K562 (cell line): Measurements from ENCODE around the gene LMCD1.

Source experiments
- CBX5 ChIP-seq: IDR thresholded peaks from 2 replicates; pipeline ENCODE4 v1.6.1; 2014; ENCODE audit warnings: low read depth, borderline replicate concordance
- CTCF ChIP-seq, 3 experiments: IDR thresholded peaks in 2 of 3; conservative IDR thresholded peaks in 1 of 3; 2 replicates each; pipeline ENCODE4 v1.5.1; 2011 to 2012; ENCODE audit warnings: low read length in 3 of 3, mild to moderate bottlenecking in 3 of 3, control low read depth in 2 of 3, improper control_type of control experiment in 1 of 3, inconsistent platforms in 1 of 3, low read depth in 1 of 3, mixed read lengths in 1 of 3, moderate library complexity in 1 of 3; ENCODE audit not compliant: insufficient read depth in 2 of 3
- ELK1 ChIP-seq: sonication (generic); formaldehyde crosslinking; IDR thresholded peaks from 2 replicates; pipeline ENCODE4 v1.8.1; 2022; ENCODE audit warnings: missing genetic modification reagents
- EZH2 ChIP-seq: IDR thresholded peaks from 2 replicates; pipeline ENCODE4 v1.6.1; 2012; ENCODE audit warnings: low read depth, mild to moderate bottlenecking, inconsistent platforms, low read length, borderline replicate concordance
- GATAD2A ChIP-seq: fragments of 450-650 bp; IDR thresholded peaks from 2 replicates; pipeline ENCODE4 v1.6.1; 2017
- HINFP ChIP-seq: fragments of 450-650 bp; conservative IDR thresholded peaks from 2 replicates; pipeline ENCODE4 v1.6.1; 2016; ENCODE audit warnings: missing genetic modification characterization, low read depth, mild to moderate bottlenecking, control low read depth, missing compliant biosample characterization
- POLR2G ChIP-seq: fragments of 200-400 bp; formaldehyde crosslinking; IDR thresholded peaks from 2 replicates; pipeline ENCODE4 v1.6.1; 2017; ENCODE audit warnings: low read depth, mild to moderate bottlenecking, antibody characterized with exemption, low read length, moderate library complexity
- REST ChIP-seq, 2 experiments: fragments of 450-650 bp; formaldehyde crosslinking in 1 of 2; IDR thresholded peaks; 2 replicates each; pipeline versions ENCODE4 v1.4.0 to v1.6.1; 2014 to 2020; ENCODE audit warnings: mild to moderate bottlenecking in 2 of 2, borderline replicate concordance in 1 of 2, low read depth in 1 of 2
- SFPQ ChIP-seq: fragments of 200-400 bp; formaldehyde crosslinking; IDR thresholded peaks from 2 replicates; pipeline ENCODE4 v1.6.1; 2017; ENCODE audit warnings: mild to moderate bottlenecking, low read depth, low read length, moderate library complexity
- SPI1 ChIP-seq: IDR thresholded peaks from 2 replicates; pipeline ENCODE4 v1.6.1; 2011; ENCODE audit warnings: low read depth, low read length, control low read depth, borderline replicate concordance
- TCF15 ChIP-seq: fragments of 250-450 bp; sonication (Bioruptor Pico); IDR thresholded peaks from 2 replicates; pipeline ENCODE4 v1.8.0; 2022; ENCODE audit warnings: moderate library complexity, mild to moderate bottlenecking, inconsistent platforms
- ZHX1 ChIP-seq: fragments of 150-350 bp; conservative IDR thresholded peaks from 2 replicates; pipeline ENCODE4 v1.6.1; 2014; ENCODE audit warnings: low read length
- ZNF232 ChIP-seq: sonication (generic); formaldehyde crosslinking; IDR thresholded peaks from 2 replicates; pipeline ENCODE4 v1.8.0; 2022; ENCODE audit warnings: mild to moderate bottlenecking, missing genetic modification reagents

- TF ChIP-seq ZHX1 (no peak), POLR2G (no peak), SPI1 (no peak), SFPQ (no peak), GATAD2A (no peak), ELK1 (CRISPR knock-in tag) (no peak), CBX5 (no peak), HINFP (no peak), REST (IDR thresholded peaks at IDR 0.05; ENCODE audit: borderline replicate concordance) (no peak), REST (CRISPR knock-in tag; IDR thresholded peaks at IDR 0.05; ENCODE audit: low read depth) (no peak), CTCF (IDR thresholded peaks at IDR 0.05 in 2 of 3, conservative IDR thresholded peaks at IDR 0.05 in 1 of 3; ENCODE audit: insufficient read depth in 2 of 3, low read depth in 1 of 3, low read length in 3 of 3) (no peak), EZH2 (no peak), TCF15 (CRISPR knock-in tag) (no peak), ZNF232 (no peak)
Observed at GRCh38 chr3:8518138-8518537, 16.5 kb downstream of the LMCD1 start.
